GM12878 (cell line): ENCODE measurements around the gene LRBA.

Experiments
- CTCF ChIP-seq, 3 experiments: IDR thresholded peaks in 2 of 3; conservative IDR thresholded peaks in 1 of 3; 2 replicates each; pipeline ENCODE4 v1.5.1; 2011; ENCODE audit warnings: low read depth in 3 of 3, low read length in 3 of 3, mild to moderate bottlenecking in 3 of 3, control low read depth in 2 of 3, moderate library complexity in 2 of 3, inconsistent platforms in 1 of 3, mixed read lengths in 1 of 3; ENCODE audit not compliant: control insufficient read depth in 2 of 3, insufficient read depth in 1 of 3; ENCODE audit errors: extremely low read depth in 1 of 3
- GABPA ChIP-seq: IDR thresholded peaks from 2 replicates; pipeline ENCODE4 v1.6.1; 2014; ENCODE audit warnings: antibody characterized with exemption, low read depth, mild to moderate bottlenecking, inconsistent platforms
- NFYB ChIP-seq: IDR thresholded peaks from 2 replicates; pipeline ENCODE4 v1.6.1; 2011; ENCODE audit warnings: low read depth, mild to moderate bottlenecking, low read length, improper control_type of control experiment, moderate library complexity; ENCODE audit not compliant: insufficient read depth
- RCOR1 ChIP-seq: conservative IDR thresholded peaks from 2 replicates; pipeline ENCODE4 v1.6.1; 2012; ENCODE audit warnings: low read depth, low read length, improper control_type of control experiment
- TARDBP ChIP-seq: IDR thresholded peaks from 2 replicates; pipeline ENCODE4 v1.6.1; 2016; ENCODE audit warnings: borderline replicate concordance

GRCh38 chr4:150944660-150945059 is 70.4 kb downstream of the LRBA start:
- TF ChIP-seq RCOR1 (no peak), CTCF (IDR thresholded peaks at IDR 0.05 in 2 of 3, conservative IDR thresholded peaks at IDR 0.05 in 1 of 3; ENCODE audit: control insufficient read depth in 2 of 3, extremely low read depth in 1 of 3, insufficient read depth in 1 of 3, low read depth in 3 of 3, low read length in 3 of 3) (no peak), GABPA (no peak), TARDBP (no peak), NFYB (no peak)
